Tibial nerve (tissue), 4 donors: ENCODE results near the gene PTGIS. TPM values are rescaled to one million over a fixed set of nuclear protein-coding genes. Genes with fewer than 3 reads are reported as not detected.

Experiments used
- DNase-seq, 2 donors: peaks; one replicate each; pipeline ENCODE4 v3.0.0-alpha.2; 2019; ENCODE audit warnings: low spot score in 2 of 2
- H3K27ac ChIP-seq, 4 donors: fragments of 200-600 bp; sonication (generic) in 3 of 4; one replicate each; pipeline ENCODE4 v1.5.1; 2017 to 2019; ENCODE audit warnings: mild to moderate bottlenecking in 1 of 4
- H3K27me3 ChIP-seq, 2 donors: fragments of 200-600 bp; sonication (generic) in 1 of 2; one replicate each; pipeline versions ENCODE4 v1.5.1 to v1.6.0; 2017 to 2019
- H3K36me3 ChIP-seq, 3 donors: fragments of 200-600 bp; sonication (generic); one replicate each; pipeline ENCODE4 v1.5.1; 2018 to 2019
- H3K4me1 ChIP-seq, 4 donors: fragments of 200-600 bp; sonication (generic) in 3 of 4; one replicate each; pipeline ENCODE4 v1.5.1; 2017 to 2019
- H3K4me3 ChIP-seq, 4 donors: fragments of 200-600 bp; sonication (generic) in 3 of 4; one replicate each; pipeline ENCODE4 v1.5.1; 2017 to 2019; ENCODE audit warnings: mild to moderate bottlenecking in 1 of 4, moderate library complexity in 1 of 4
- H3K9me3 ChIP-seq, 4 donors: fragments of 200-600 bp; sonication (generic) in 3 of 4; one replicate each; pipeline ENCODE4 v1.5.1; 2017 to 2019
- CTCF ChIP-seq, 5 experiments: fragments of 200-600 bp in 3 of 5; fragments of 450-650 bp in 2 of 5; sonication (generic) in 3 of 5; IDR thresholded peaks; one replicate each; pipeline ENCODE4 v1.5.1; 2016 to 2019; ENCODE audit warnings: antibody characterized with exemption in 5 of 5, mild to moderate bottlenecking in 3 of 5, moderate library complexity in 2 of 5
- EP300 ChIP-seq, 2 donors: sonication (generic); formaldehyde crosslinking; IDR thresholded peaks; one replicate each; pipeline ENCODE4 v1.6.1; 2017; ENCODE audit warnings: antibody characterized with exemption in 2 of 2, mild to moderate bottlenecking in 1 of 2
- POLR2A ChIP-seq, 2 donors: fragments of 450-650 bp; IDR thresholded peaks; one replicate each; pipeline ENCODE4 v1.6.1; 2017; ENCODE audit warnings: antibody characterized with exemption in 2 of 2, mild to moderate bottlenecking in 2 of 2, moderate library complexity in 2 of 2
- WGBS, 2 donors: methylation state at CpG; one replicate each; pipeline ENCODE4 v1.1.5; 2018; 5-methylcytosine and 5-hydroxymethylcytosine counted together
- total RNA-seq, 4 donors: library from RNA; depleted of rRNA; stranded (reverse); fragments of >200 nt; gene quantifications; one replicate each; pipeline ENCODE4 v1.1.0, GENCODE V29; 2016

The PTGIS gene
- total RNA-seq, 4 donors from 2014 or later = 31.5 to 92.4 (median 47.5) TPM

GRCh38 chr20:49594143-49594930, 26.4 kb upstream of the PTGIS start:
- 49 to 64% methylated on average over 11 to 12 of the region's 12 CpGs for WGBS, 2 donors
- H3K27me3 ChIP-seq = no peaks in the 10 kb centered on the region
- H3K9me3 ChIP-seq = no peaks in the 10 kb centered on the region
- peak overlapping the region in 2 of 4 donors; percentile 55 to 74 for H3K27ac ChIP-seq
- TF ChIP-seq EP300 (IDR thresholded peaks at IDR 0.05) = peak in 1 of 2 donors; percentile 67
- TF ChIP-seq CTCF (IDR thresholded peaks at IDR 0.05) = no peak
- DNase-seq = peak in 1 of 2 donors; percentile 64
- H3K4me3 ChIP-seq = no peak overlapping the region
- peaks cover 0 to 36% (median 3%) of the 10 kb centered on the region in 4 donors for H3K4me1 ChIP-seq
- H3K36me3 ChIP-seq = no peaks in the 10 kb centered on the region

GRCh38 chr20:49593466-49594142, 25.7 kb upstream of the PTGIS start:
- Histone ChIP-seq H3K36me3 (no peaks in the 10 kb centered on the region), H3K9me3 (no peaks in the 10 kb centered on the region), H3K27me3 (no peaks in the 10 kb centered on the region), H3K4me1 (peaks cover 0 to 36% (median 3%) of the 10 kb centered on the region in 4 donors), H3K4me3 (no peak overlapping the region), H3K27ac (peak overlapping the region in 3 of 4 donors; percentile 48 to 74 (median 69))
- no peak for DNase-seq
- 81 to 87% methylated on average over 12 to 15 of the region's 15 CpGs for WGBS, 2 donors
- TF ChIP-seq CTCF (IDR thresholded peaks at IDR 0.05) (no peak), EP300 (IDR thresholded peaks at IDR 0.05) (no peak), POLR2A (IDR thresholded peaks at IDR 0.05) (no peak)

- peak overlapping the region in 1 of 4 donors; percentile 74 for H3K27ac ChIP-seq
- TF ChIP-seq POLR2A (IDR thresholded peaks at IDR 0.05) (no peak), CTCF (IDR thresholded peaks at IDR 0.05) (no peak), EP300 (IDR thresholded peaks at IDR 0.05) (no peak)
- H3K4me3 ChIP-seq = no peak overlapping the region
- H3K27me3 ChIP-seq = no peaks in the 10 kb centered on the region
- H3K36me3 ChIP-seq = no peaks in the 10 kb centered on the region
- no peaks in the 10 kb centered on the region for H3K9me3 ChIP-seq
- no peak for DNase-seq
- H3K4me1 ChIP-seq = peaks cover 0 to 42% (median 3%) of the 10 kb centered on the region in 4 donors
Measured at GRCh38 chr20:49592120-49592519, 24.2 kb upstream of the PTGIS start.

- peak in 1 of 2 donors; percentile 44 for TF ChIP-seq EP300 (IDR thresholded peaks at IDR 0.05)
- no peak for TF ChIP-seq CTCF (IDR thresholded peaks at IDR 0.05)
- Histone ChIP-seq H3K4me3 (no peak overlapping the region), H3K36me3 (no peaks in the 10 kb centered on the region), H3K9me3 (no peaks in the 10 kb centered on the region), H3K4me1 (peaks cover 0 to 48% (median 3%) of the 10 kb centered on the region in 4 donors), H3K27me3 (no peaks in the 10 kb centered on the region), H3K27ac (peak overlapping the region in 3 of 4 donors; percentile 1 to 31 (median 14))
- no peak for DNase-seq
- WGBS, 2 donors = 66 to 67% methylated on average over 4 of the region's 4 CpGs
Measured at GRCh38 chr20:49591217-49591865, 23.4 kb upstream of the PTGIS start.
